COLO829 (cell line): ENCODE measurements around the gene MOSPD2.
A peak's percentile ranks its signal among the peaks of the same experiment; 100 is the strongest.

Source experiments
- DNase-seq: peaks from one replicate; pipeline ENCODE4 v3.0.0; 2012; ENCODE audit warnings: low spot score

MOSPD2 gene

DNA sequence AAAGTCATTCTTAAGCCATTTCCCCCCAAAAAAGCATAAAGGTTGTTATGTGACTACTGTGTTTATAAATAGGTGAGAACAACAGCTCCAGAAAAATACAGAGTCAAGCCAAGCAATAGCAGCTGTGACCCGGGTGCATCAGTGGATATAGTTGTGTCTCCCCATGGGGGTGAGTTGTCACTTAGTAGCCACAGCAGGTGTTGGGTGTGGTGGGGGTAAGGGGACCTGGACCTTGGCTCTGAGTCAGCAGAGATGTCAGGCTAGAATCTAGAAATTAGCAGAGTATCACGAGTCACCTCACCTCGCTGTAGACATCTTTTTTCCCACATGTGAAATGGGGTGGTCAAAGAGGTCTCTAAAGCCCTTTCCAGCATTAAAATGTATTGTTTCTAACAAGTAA, 42.4 kb downstream of the MOSPD2 start:
- no peak for DNase-seq

DNA sequence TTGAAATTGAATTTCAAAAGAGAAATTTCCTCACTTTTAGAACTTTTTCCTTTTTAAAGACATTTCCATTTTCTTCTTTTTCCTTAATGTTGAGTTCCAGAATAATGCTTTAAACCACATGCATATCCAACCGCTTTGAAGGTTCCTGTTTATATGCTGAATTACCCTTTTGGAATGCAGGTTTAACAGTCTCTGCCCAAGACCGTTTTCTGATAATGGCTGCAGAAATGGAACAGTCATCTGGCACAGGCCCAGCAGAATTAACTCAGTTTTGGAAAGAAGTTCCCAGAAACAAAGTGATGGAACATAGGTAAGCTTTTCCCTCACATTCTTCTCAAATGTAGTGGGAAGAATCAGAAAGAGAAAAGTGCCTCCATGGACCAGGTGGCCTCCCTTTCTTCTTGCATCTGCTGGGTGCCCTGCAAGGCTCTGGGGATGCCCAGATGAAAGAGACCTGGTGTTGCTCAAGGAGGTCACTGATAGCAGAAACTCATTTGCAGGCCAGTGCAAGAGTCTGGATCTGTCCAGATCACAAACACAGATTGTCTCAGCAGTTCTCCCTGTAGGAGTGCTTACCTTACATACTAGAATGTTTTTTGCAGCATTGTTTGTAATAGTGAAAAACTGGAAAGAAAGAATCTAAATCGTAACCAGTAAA, 42.9 kb downstream of the MOSPD2 start:
- DNase-seq = no peak

GRCh38 chrX:14919407-14919806, 46.2 kb downstream of the MOSPD2 start:
- no peak for DNase-seq

- no peak for DNase-seq
Measured at GRCh38 chrX:14920196-14920595, 47.0 kb downstream of the MOSPD2 start.

- DNase-seq = no peak
Measured at GRCh38 chrX:14922437-14922836, 49.2 kb downstream of the MOSPD2 start.

- DNase-seq = no peak
Measured at GRCh38 chrX:14923761-14924160, 50.5 kb downstream of the MOSPD2 start.

DNA sequence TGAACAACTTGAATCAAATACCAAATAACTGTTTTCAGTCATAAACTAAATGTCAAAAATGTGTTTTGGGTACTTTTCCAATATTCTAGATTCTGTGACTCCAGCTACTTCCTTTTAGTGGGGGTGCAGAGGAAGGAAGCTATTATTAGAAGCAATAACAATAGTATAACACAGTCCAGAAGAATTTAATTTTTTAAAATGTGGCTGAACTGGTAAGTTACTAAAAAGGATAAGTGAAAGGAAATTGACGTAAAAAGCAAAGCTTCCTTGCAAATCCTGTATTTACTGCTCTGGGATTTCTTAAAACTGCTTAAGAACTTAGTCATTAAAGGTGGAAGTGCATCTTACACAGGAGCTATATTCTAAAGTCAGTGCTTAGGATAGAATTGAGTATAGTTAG, 53.2 kb downstream of the MOSPD2 start:
- no peak for DNase-seq

DNA sequence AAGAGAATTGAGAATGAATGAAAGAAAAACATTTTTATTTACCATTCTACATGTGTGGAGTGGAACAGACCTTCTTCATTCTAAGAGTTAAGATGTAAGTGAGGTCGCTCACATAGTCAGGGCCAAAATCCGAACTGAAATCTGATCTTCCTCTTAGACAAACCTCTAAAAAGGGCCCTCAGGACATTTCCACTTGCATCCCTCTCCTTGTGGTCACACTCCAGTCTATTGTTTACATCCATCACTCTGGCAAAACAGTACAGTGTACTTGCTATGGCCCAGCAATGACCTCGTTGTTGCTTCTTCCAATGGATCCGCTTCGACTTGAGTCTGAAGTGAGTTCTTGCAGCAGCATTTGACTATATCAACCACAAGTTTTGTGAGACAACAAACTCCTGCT, 54.2 kb downstream of the MOSPD2 start:
- DNase-seq = peak; percentile 25

- DNase-seq = no peak
Measured at GRCh38 chrX:14930663-14931062, 57.4 kb downstream of the MOSPD2 start.

GRCh38 chrX:14932136-14932535, 58.9 kb downstream of the MOSPD2 start:
- no peak for DNase-seq

GRCh38 chrX:14934423-14934822, 61.2 kb downstream of the MOSPD2 start:
- DNase-seq = peak; percentile 42

DNA sequence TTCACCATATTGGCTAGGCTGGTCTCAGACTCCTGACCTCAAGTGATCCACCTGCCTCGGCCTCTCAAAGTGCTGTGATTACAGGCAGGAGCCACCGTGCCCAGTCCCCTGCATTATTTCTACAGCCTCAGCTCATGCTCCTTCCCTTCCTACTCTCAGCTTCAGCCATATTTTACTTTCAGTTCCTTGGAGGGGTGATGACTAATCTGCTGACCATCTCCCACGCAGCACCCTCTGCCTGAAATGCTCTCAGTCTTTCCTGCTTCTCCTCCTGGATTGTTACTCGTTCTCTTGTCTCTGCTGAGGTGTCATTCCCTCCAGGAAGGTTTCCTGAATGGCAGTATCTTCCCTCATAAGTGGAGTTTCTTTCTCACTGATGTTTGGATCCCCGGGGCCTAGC, 63.3 kb downstream of the MOSPD2 start:
- DNase-seq = peak; percentile 74

- no peak for DNase-seq
Measured at GRCh38 chrX:14939644-14940043, 66.4 kb downstream of the MOSPD2 start.

GRCh38 chrX:14941301-14941700, 68.1 kb downstream of the MOSPD2 start:
- DNase-seq = no peak

DNA sequence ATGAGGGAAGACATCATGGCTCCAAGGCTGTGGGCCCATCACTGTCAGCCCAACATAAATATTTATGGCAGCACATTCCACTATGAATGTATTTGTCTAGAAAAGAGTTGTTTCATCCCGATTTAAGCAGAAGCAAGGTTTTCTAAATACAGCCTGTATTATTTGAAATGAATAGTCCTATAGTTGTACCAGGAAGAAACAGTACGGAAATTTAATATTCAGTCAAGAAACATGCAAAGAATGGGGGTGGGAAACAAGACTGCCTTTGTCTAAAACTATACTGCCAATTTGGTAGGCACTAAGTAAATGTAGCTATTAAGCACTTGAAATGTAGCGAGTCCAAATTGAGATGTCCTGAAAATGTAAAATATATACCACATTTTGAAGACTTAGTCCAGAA, 69.1 kb downstream of the MOSPD2 start:
- peak; percentile 67 for DNase-seq

DNA sequence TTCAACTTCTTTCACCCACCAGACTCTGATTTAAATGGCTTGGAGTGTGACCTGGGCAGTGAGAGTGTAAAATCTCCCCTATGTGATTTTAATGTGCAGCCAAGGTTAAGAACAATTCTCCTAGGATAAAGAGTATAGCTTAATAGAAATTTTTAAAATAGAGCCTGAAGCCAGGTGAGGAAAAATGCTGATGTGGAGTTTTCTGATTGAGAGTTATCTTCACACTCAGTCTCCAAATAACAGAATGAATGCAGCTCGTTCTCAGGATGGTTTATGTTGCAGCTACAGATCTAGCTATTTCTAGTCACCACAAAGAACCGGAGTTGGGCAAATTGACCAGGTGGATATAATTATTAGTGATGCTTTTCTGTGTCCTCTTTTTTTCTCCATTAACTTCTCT, 70.7 kb downstream of the MOSPD2 start:
- DNase-seq = no peak

GRCh38 chrX:14946606-14947155, 73.5 kb downstream of the MOSPD2 start:
- DNase-seq = no peak

GRCh38 chrX:14948691-14949090, 75.5 kb downstream of the MOSPD2 start:
- no peak for DNase-seq

DNA sequence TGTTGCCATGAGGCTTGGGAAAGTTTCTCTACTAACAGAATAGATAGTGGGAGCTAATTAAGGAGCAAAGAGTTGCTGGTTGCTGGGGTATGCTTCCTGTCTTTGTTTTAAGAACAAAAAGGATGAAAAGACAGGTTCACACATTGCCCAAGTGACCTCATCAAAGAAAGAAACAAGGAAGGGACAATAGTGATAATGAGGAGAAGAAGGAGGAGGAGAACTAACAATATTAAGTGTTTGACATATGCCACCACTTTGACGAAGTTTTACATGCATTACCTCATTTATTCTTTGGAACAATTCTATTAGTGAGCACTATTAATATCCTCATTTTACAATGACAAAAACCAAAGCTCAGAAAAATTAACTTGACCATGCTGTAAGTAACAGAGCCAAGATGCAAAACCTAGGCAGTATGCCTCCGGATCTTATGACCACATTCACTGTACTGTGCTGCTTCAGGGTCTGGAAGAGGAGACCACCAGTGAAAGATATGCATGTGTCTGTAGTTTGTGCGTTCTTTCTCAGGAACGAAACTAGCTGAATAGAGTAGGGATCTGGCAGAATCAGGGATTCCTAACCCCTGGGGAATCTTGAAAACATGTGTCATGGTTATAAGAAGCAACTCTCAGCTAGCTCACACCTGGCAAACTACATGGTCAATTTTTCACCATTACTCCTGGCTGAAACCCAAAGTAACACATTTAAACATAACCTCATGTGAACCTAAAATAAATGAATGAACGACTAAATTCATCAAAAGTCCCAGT, 83.8 kb downstream of the MOSPD2 start:
- no peak for DNase-seq

DNA sequence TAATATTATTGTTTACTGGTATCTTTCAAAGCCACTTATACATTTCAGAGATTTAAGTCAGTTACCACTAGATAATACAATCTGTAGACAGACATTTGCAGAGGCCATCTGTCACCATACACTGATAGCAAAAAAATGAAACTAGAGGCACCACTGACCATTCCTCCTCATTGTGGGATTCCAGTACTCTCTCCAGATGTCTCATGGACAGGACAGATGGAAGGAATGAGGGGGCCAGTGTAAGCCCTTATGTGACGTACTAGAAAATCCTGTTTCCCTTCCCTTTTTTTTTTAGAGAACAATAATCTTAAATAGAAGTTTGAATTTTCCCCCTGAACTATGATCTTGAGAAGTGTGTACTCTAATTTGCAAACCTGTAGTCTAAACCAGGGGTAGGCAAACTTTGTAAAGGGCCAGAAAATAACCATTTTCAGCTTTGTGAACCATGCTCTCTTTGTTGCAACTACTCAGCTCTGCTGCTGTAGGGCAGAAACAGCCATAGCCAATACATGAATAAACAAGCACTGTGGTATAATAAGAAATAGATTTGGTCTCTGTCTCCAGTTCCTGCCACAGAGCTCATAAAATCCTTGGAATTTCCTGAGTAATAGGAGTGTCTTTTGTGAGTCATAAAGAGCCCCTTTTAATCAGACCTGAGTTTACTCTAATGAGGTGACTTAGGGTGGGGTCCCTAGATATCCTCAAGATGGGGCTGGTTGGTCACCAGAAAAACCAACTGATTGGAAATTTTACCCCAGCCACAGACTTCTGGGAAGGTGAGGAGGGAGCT, 90.4 kb downstream of the MOSPD2 start:
- peak; percentile 67 for DNase-seq

DNA sequence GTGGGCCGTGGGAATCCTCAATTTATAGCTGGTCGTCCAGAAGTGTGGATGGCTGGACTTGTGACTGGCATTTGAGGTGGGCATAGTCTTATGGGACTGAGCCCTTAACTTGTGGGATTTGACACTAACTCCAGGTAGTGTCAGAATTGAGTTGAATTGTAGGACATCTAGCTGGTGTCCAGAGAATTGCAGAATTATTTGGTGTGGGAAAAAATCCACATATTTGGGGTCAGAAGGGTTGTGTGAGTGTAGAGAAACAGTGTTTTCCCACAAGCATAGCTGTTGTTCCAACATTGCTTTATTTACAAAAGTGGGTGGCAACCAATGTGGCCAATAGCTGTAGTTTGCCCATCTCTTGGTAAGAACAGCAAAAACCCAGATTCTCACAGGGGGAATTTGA, 91.3 kb downstream of the MOSPD2 start:
- no peak for DNase-seq
